ENCODE results near the gene MACROD2. TPM values are rescaled to one million over a fixed set of nuclear protein-coding genes. Genes with fewer than 3 reads are reported as not detected.

MACROD2 gene
- total and polyA plus RNA-seq, 9 donors, result 3.7 to 25.5 (median 7.8) TPM

DNA sequence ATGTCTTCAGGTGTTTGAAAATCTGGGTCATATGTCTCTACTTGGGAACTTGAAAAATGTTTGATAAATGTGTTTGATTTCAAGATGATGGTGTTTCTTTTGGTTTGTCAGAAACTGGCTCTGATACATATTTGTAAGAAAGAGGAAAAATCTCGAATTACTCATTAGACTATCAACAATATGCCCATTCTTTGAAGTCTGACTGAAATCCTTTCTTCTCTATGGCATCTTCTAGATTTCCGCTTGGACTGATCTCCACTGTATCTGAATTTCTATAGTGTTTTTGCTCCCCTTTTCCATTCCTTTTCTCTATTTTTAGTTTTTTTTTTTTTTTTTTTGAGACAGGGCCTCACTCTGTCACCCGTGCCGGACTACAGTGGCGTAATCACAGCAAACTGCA lies 1481.5 kb downstream of the MACROD2 start:
- Histone ChIP-seq H3K36me3 (no peaks in the 10 kb centered on the region), H3K9me3 (no peaks in the 10 kb centered on the region), H3K4me1 (ENCODE audit: insufficient read depth) (no peaks in the 10 kb centered on the region), H3K4me3 (no peak overlapping the region), H3K27ac (no peak overlapping the region), H3K27me3 (no peaks in the 10 kb centered on the region)
- TF ChIP-seq, protein P1, sequence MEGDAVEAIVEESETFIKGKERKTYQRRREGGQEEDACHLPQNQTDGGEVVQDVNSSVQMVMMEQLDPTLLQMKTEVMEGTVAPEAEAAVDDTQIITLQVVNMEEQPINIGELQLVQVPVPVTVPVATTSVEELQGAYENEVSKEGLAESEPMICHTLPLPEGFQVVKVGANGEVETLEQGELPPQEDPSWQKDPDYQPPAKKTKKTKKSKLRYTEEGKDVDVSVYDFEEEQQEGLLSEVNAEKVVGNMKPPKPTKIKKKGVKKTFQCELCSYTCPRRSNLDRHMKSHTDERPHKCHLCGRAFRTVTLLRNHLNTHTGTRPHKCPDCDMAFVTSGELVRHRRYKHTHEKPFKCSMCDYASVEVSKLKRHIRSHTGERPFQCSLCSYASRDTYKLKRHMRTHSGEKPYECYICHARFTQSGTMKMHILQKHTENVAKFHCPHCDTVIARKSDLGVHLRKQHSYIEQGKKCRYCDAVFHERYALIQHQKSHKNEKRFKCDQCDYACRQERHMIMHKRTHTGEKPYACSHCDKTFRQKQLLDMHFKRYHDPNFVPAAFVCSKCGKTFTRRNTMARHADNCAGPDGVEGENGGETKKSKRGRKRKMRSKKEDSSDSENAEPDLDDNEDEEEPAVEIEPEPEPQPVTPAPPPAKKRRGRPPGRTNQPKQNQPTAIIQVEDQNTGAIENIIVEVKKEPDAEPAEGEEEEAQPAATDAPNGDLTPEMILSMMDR (IDR thresholded peaks at IDR 0.05), result no peak
- TF ChIP-seq POLR2A (IDR thresholded peaks at IDR 0.05) (no peak), EP300 (IDR thresholded peaks at IDR 0.05) (no peak)
- 87 to 97% (median 93%) methylated on average over 5 of the region's 5 CpGs for WGBS, 3 donors
- no peak for DNase-seq
- intact Hi-C loops (cut with DNase I), result no loop called here

DNA sequence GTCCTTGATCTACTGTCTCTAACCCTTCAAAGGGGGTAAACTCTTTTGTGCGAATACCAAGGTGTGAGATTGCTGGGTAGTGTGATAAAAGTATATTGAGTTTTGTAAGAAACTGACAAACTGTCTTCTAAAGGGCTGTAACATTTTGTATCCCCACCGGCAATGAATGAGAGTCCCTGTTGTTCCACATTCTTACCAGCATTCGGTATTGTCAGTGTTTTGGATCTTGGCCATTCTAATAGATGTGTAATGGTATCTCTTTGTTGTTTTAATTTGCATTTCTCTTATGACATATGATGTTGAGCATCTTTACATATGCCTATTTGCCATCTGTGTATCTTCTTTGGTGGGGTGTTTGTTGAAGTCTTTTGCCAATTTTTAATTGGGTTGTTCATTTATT lies 1487.2 kb downstream of the MACROD2 start:
- 62 to 76% (median 66%) methylated on average over 3 of the region's 3 CpGs for WGBS, 3 donors
- intact Hi-C loops (cut with DNase I), result no loop called here
- no peak overlapping the region for H3K27ac ChIP-seq
- no peaks in the 10 kb centered on the region for H3K4me1 ChIP-seq (ENCODE audit: insufficient read depth)
- no peak overlapping the region for H3K4me3 ChIP-seq
- no peaks in the 10 kb centered on the region for H3K9me3 ChIP-seq
- no peaks in the 10 kb centered on the region for H3K27me3 ChIP-seq
- TF ChIP-seq, protein P1 (IDR thresholded peaks at IDR 0.05), result no peak
- no peak for DNase-seq
- H3K36me3 ChIP-seq, result no peaks in the 10 kb centered on the region

DNA sequence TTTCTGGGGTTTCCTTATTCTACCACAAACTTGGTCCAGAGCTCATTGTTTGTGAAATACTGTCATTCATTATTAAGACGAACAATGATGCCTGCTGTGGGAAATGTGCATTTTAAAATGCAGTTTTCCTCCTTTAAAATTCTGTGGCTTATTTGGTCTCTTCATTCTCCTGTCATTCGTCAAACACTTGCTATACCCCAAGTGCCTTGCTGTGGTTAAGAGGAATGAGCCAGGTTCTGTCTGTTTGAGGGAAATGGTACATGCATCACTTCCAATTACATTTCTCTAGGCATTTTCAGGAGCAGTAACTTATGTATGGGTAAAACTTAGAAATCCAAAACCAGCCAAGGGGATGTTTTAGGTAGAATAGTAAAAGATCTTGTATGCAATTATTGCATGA lies 1490.2 kb downstream of the MACROD2 start:
- Histone ChIP-seq H3K27me3 (no peaks in the 10 kb centered on the region), H3K4me1 (ENCODE audit: insufficient read depth) (no peaks in the 10 kb centered on the region), H3K36me3 (no peaks in the 10 kb centered on the region), H3K9me3 (no peaks in the 10 kb centered on the region), H3K27ac (no peak overlapping the region), H3K4me3 (no peak overlapping the region)
- intact Hi-C loops (cut with DNase I), result no loop called here
- TF ChIP-seq, protein P1 (IDR thresholded peaks at IDR 0.05), result no peak
- no peak for TF ChIP-seq POLR2A (IDR thresholded peaks at IDR 0.05)
- 85 to 92% (median 85%) methylated on average over 2 of the region's 2 CpGs for WGBS, 3 donors
- DNase-seq, result no peak

DNA sequence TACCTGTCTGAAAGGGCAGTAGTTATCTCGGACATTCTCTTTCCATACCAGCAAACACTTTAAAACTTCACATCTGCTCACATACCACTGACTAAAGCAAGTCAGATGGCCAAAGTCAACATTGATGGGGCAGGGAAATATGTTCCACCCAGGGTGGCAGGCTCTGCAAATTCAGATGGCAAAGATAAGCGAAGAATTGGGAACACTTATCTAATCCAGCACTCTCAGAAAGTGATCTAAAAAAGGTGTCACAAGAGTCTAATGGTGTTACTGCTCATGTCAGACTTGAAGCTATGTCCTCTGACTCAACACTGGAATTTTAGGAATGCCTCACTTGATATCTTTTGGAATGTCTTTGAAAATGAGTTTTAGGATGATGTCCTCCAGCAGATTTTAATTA lies 1491.7 kb downstream of the MACROD2 start:
- WGBS, 3 donors, result 86 to 92% (median 89%) methylated on average over 2 of the region's 2 CpGs
- no peak for DNase-seq
- no peaks in the 10 kb centered on the region for H3K4me1 ChIP-seq (ENCODE audit: insufficient read depth)
- TF ChIP-seq, protein P1 (IDR thresholded peaks at IDR 0.05), result no peak
- TF ChIP-seq POLR2A (IDR thresholded peaks at IDR 0.05) (no peak), EP300 (IDR thresholded peaks at IDR 0.05) (no peak)
- H3K36me3 ChIP-seq, result no peaks in the 10 kb centered on the region
- no peak overlapping the region for H3K4me3 ChIP-seq
- no peak overlapping the region for H3K27ac ChIP-seq
- H3K9me3 ChIP-seq, result no peaks in the 10 kb centered on the region
- intact Hi-C loops (cut with DNase I), result no loop called here
- H3K27me3 ChIP-seq, result no peaks in the 10 kb centered on the region

- no peaks in the 10 kb centered on the region for H3K4me1 ChIP-seq (ENCODE audit: insufficient read depth)
- TF ChIP-seq EP300 (IDR thresholded peaks at IDR 0.05) (no peak), POLR2A (IDR thresholded peaks at IDR 0.05) (no peak)
- TF ChIP-seq, protein P1 (IDR thresholded peaks at IDR 0.05), result no peak
- 90 to 98% (median 95%) methylated on average over 2 of the region's 2 CpGs for WGBS, 3 donors
- intact Hi-C loops (cut with DNase I), result no loop called here
- no peak overlapping the region for H3K4me3 ChIP-seq
- H3K27ac ChIP-seq, result no peak overlapping the region
- no peaks in the 10 kb centered on the region for H3K9me3 ChIP-seq
- H3K36me3 ChIP-seq, result no peaks in the 10 kb centered on the region
- no peaks in the 10 kb centered on the region for H3K27me3 ChIP-seq
- no peak for DNase-seq
Measured at GRCh38 chr20:15487682-15488081, 1492.4 kb downstream of the MACROD2 start.

Data from ovary (tissue), 9 donors.